Myocyte (in vitro differentiated cells): Measurements from ENCODE around the gene SLC22A4. TPM values are rescaled to one million over a fixed set of nuclear protein-coding genes. Genes with fewer than 3 reads are reported as not detected.
A peak's percentile ranks its signal among the peaks of the same experiment; 100 is the strongest.

Source experiments
- DNase-seq: peaks from one replicate; pipeline ENCODE4 v3.0.0-alpha.2; 2012; ENCODE audit warnings: low read depth
- total RNA-seq: library from RNA; depleted of rRNA; stranded (reverse); fragments of >200 nt; gene quantifications from 2 replicates; pipeline ENCODE4 v1.2.3, GENCODE V29; 2014

The SLC22A4 gene
- total RNA-seq, 1 donor from 2014 or later: 2.3 TPM

- no peak for DNase-seq
These were observed 33.2 kb downstream of the SLC22A4 start for GRCh38 chr5:132327252-132327955.

- no peak for DNase-seq
These were observed 40.6 kb downstream of the SLC22A4 start for GRCh38 chr5:132334812-132335211.

GRCh38 chr5:132335402-132335801 is 41.2 kb downstream of the SLC22A4 start:
- DNase-seq: no peak

GRCh38 chr5:132339502-132339901 is 45.3 kb downstream of the SLC22A4 start:
- DNase-seq: no peak

- no peak for DNase-seq
These were observed 48.3 kb downstream of the SLC22A4 start for GRCh38 chr5:132342291-132343180.

- DNase-seq: no peak
These were observed 50.8 kb downstream of the SLC22A4 start for GRCh38 chr5:132344775-132345514.

- DNase-seq: no peak
These were observed 59.3 kb downstream of the SLC22A4 start for GRCh38 chr5:132353486-132353995.

GRCh38 chr5:132354381-132355139 is 60.4 kb downstream of the SLC22A4 start:
- DNase-seq: no peak

- DNase-seq: peak; percentile 71
These were observed 61.1 kb downstream of the SLC22A4 start for GRCh38 chr5:132355140-132355765.

- no peak for DNase-seq
These were observed 64.6 kb downstream of the SLC22A4 start for GRCh38 chr5:132358775-132359174.

GRCh38 chr5:132362086-132362485 is 67.9 kb downstream of the SLC22A4 start:
- DNase-seq: no peak

- peak; percentile 91 for DNase-seq
These were observed 69.4 kb downstream of the SLC22A4 start for GRCh38 chr5:132363431-132364112.

- peak; percentile 53 for DNase-seq
These were observed 70.1 kb downstream of the SLC22A4 start for GRCh38 chr5:132364319-132364718.

GRCh38 chr5:132365213-132365612 is 71.0 kb downstream of the SLC22A4 start:
- DNase-seq: peak; percentile 83

GRCh38 chr5:132368186-132368585 is 74.0 kb downstream of the SLC22A4 start:
- DNase-seq: no peak

GRCh38 chr5:132369007-132369473 is 74.8 kb downstream of the SLC22A4 start:
- DNase-seq: no peak

GRCh38 chr5:132369474-132370180 is 75.4 kb downstream of the SLC22A4 start, which contains the start of gene SLC22A5:
SLC22A5 (plus strand) TSS chr5:132369710; CDS start chr5:132369973, 263 bp downstream.
- DNase-seq: peak; percentile 69

GRCh38 chr5:132370181-132370970 is 76.2 kb downstream of the SLC22A4 start:
- DNase-seq: no peak
